OCI-LY3 (cell line): Measurements from ENCODE around the gene LAMC3.

Experiments used
- H2AFZ ChIP-seq: fragments of 200-600, 300-600 bp; shearing (Covaris generic); 2 replicates; pipeline ENCODE4 v1.6.0; 2014; ENCODE audit warnings: antibody characterized with exemption, low read depth, low read length
- H3K27ac ChIP-seq: fragments of 200-600, 300-600 bp; sonication (generic); 2 replicates; pipeline ENCODE4 v1.5.1; 2014; ENCODE audit warnings: mild to moderate bottlenecking, low read length, moderate library complexity, mixed read lengths
- H3K27me3 ChIP-seq: fragments of 200-600, 300-600 bp; sonication (generic); 2 replicates; pipeline ENCODE4 v1.6.1; 2014; ENCODE audit warnings: low read depth, low read length, mixed read lengths
- H3K36me3 ChIP-seq: fragments of 200-600, 300-600 bp; sonication (generic); replicated peaks from 2 replicates; pipeline ENCODE3; 2014; ENCODE audit warnings: low read depth, low read length, mixed read lengths
- H3K4me1 ChIP-seq: fragments of 300-600, 200-600 bp; sonication (generic); 2 replicates; pipeline ENCODE4 v1.6.1; 2014; ENCODE audit warnings: low read length, mixed read lengths
- H3K4me2 ChIP-seq: fragments of 200-600, 300-600 bp; sonication (generic); 2 replicates; pipeline ENCODE4 v1.6.1; 2014; ENCODE audit warnings: low read length, mixed read lengths
- H3K4me3 ChIP-seq: fragments of 300-600, 200-600 bp; sonication (generic); 2 replicates; pipeline ENCODE4 v1.5.1; 2014; ENCODE audit warnings: antibody characterized with exemption, mild to moderate bottlenecking, low read length, moderate library complexity
- H3K79me2 ChIP-seq: fragments of 300-600, 200-600 bp; shearing (Covaris generic); 2 replicates; pipeline ENCODE4 v1.6.1; 2014; ENCODE audit warnings: mild to moderate bottlenecking, low read length, mixed read lengths
- H3K9ac ChIP-seq: fragments of 300-600, 200-600 bp; shearing (Covaris generic); 2 replicates; pipeline ENCODE4 v1.6.0; 2014; ENCODE audit warnings: mild to moderate bottlenecking, low read length, moderate library complexity
- H3K9me3 ChIP-seq: fragments of 200-600, 300-600 bp; shearing (Covaris generic); 2 replicates; pipeline ENCODE4 v1.6.1; 2014; ENCODE audit warnings: low read length, mixed read lengths; ENCODE audit not compliant: insufficient read depth
- H4K20me1 ChIP-seq: fragments of 200-600, 300-600 bp; sonication (generic); 2 replicates; pipeline ENCODE4 v1.6.1; 2016; ENCODE audit warnings: low read length, mixed read lengths; ENCODE audit not compliant: insufficient read depth
- CTCF ChIP-seq: fragments of 200-600, 300-600 bp; sonication (generic); IDR thresholded peaks from 2 replicates; pipeline ENCODE4 v1.5.1; 2014; ENCODE audit warnings: antibody characterized with exemption, low read length, low read depth
- EZH2phosphoT487 ChIP-seq: fragments of 200-600 bp; shearing (Covaris generic); IDR thresholded peaks from 2 replicates; pipeline ENCODE4 v1.6.1; 2018; ENCODE audit warnings: antibody characterized with exemption, mixed run types, low read depth

Gene LAMC3

GRCh38 chr9:131062969-131063368 is 54.0 kb downstream of the LAMC3 start:
- Histone ChIP-seq H3K27me3 (no peaks in the 10 kb centered on the region), H4K20me1 (no peaks in the 10 kb centered on the region), H3K79me2 (no peaks in the 10 kb centered on the region), H3K9me3 (no peaks in the 10 kb centered on the region), H3K27ac (no peak overlapping the region), H3K36me3 (peaks cover 13% of the 10 kb centered on the region), H2AFZ (no peak overlapping the region), H3K4me1 (no peaks in the 10 kb centered on the region), H3K4me2 (no peak overlapping the region), H3K9ac (no peak overlapping the region), H3K4me3 (no peak overlapping the region)
- TF ChIP-seq CTCF: no peak
- TF ChIP-seq EZH2phosphoT487: no peak

- H3K9me3 ChIP-seq: no peaks in the 10 kb centered on the region
- no peaks in the 10 kb centered on the region for H3K4me1 ChIP-seq
- H3K9ac ChIP-seq: no peak overlapping the region
- H3K36me3 ChIP-seq: peaks cover 3% of the 10 kb centered on the region
- no peak overlapping the region for H3K4me2 ChIP-seq
- no peak overlapping the region for H3K27ac ChIP-seq
- H3K79me2 ChIP-seq: no peaks in the 10 kb centered on the region
- no peak for TF ChIP-seq EZH2phosphoT487
- no peak for TF ChIP-seq CTCF
- H3K27me3 ChIP-seq: no peaks in the 10 kb centered on the region
- H2AFZ ChIP-seq: no peak overlapping the region
- H4K20me1 ChIP-seq: no peaks in the 10 kb centered on the region
- no peak overlapping the region for H3K4me3 ChIP-seq
Measured at GRCh38 chr9:131065599-131065998, 56.6 kb downstream of the LAMC3 start.

GRCh38 chr9:131067625-131068024 is 58.7 kb downstream of the LAMC3 start:
- no peaks in the 10 kb centered on the region for H3K36me3 ChIP-seq
- H3K4me3 ChIP-seq: no peak overlapping the region
- H3K27ac ChIP-seq: no peak overlapping the region
- no peaks in the 10 kb centered on the region for H4K20me1 ChIP-seq
- no peak overlapping the region for H2AFZ ChIP-seq
- H3K79me2 ChIP-seq: no peaks in the 10 kb centered on the region
- no peak overlapping the region for H3K4me2 ChIP-seq
- H3K9ac ChIP-seq: no peak overlapping the region
- no peak for TF ChIP-seq EZH2phosphoT487
- TF ChIP-seq CTCF: no peak
- no peaks in the 10 kb centered on the region for H3K4me1 ChIP-seq
- H3K27me3 ChIP-seq: no peaks in the 10 kb centered on the region
- H3K9me3 ChIP-seq: no peaks in the 10 kb centered on the region

GRCh38 chr9:131068076-131068816 is 59.3 kb downstream of the LAMC3 start:
- no peaks in the 10 kb centered on the region for H3K36me3 ChIP-seq
- no peak for TF ChIP-seq CTCF
- no peak for TF ChIP-seq EZH2phosphoT487
- no peaks in the 10 kb centered on the region for H4K20me1 ChIP-seq
- no peaks in the 10 kb centered on the region for H3K9me3 ChIP-seq
- H3K9ac ChIP-seq: no peak overlapping the region
- H3K4me3 ChIP-seq: no peak overlapping the region
- H3K27ac ChIP-seq: no peak overlapping the region
- H2AFZ ChIP-seq: no peak overlapping the region
- no peaks in the 10 kb centered on the region for H3K4me1 ChIP-seq
- H3K4me2 ChIP-seq: no peak overlapping the region
- no peaks in the 10 kb centered on the region for H3K27me3 ChIP-seq
- H3K79me2 ChIP-seq: no peaks in the 10 kb centered on the region
